ENCODE results near the gene ADCY4.

Gene ADCY4

GRCh38 chr14:24321212-24321975, 13.5 kb downstream of the ADCY4 start:
- no peak overlapping the region for H3K27ac Mint-ChIP-seq
- no peaks in the 10 kb centered on the region for H3K36me3 Mint-ChIP-seq (ENCODE audit: low read depth)
- no peaks in the 10 kb centered on the region for H3K9me3 Mint-ChIP-seq
- H3K4me1 Mint-ChIP-seq = peaks cover 54% of the 10 kb centered on the region
- no peak for DNase-seq
- no peak for TF ChIP-seq CTCF (IDR thresholded peaks at IDR 0.05)
- H3K27me3 Mint-ChIP-seq (ENCODE audit: low read depth, poor library complexity) = peaks cover 48% of the 10 kb centered on the region
- no peak overlapping the region for H3K4me3 Mint-ChIP-seq

- no peak overlapping the region for H3K4me3 Mint-ChIP-seq
- H3K27me3 Mint-ChIP-seq (ENCODE audit: low read depth, poor library complexity) = peaks cover 54% of the 10 kb centered on the region
- no peaks in the 10 kb centered on the region for H3K9me3 Mint-ChIP-seq
- H3K27ac Mint-ChIP-seq = no peak overlapping the region
- H3K36me3 Mint-ChIP-seq (ENCODE audit: low read depth) = peaks cover 1% of the 10 kb centered on the region
- no peak for TF ChIP-seq CTCF (IDR thresholded peaks at IDR 0.05)
- no peak for DNase-seq
- H3K4me1 Mint-ChIP-seq = peaks cover 32% of the 10 kb centered on the region
Observed at GRCh38 chr14:24317141-24317928, 17.5 kb downstream of the ADCY4 start.

GRCh38 chr14:24316597-24316950, 18.3 kb downstream of the ADCY4 start:
- H3K27ac Mint-ChIP-seq = no peak overlapping the region
- no peaks in the 10 kb centered on the region for H3K9me3 Mint-ChIP-seq
- peaks cover 46% of the 10 kb centered on the region for H3K27me3 Mint-ChIP-seq (ENCODE audit: low read depth, poor library complexity)

DNA sequence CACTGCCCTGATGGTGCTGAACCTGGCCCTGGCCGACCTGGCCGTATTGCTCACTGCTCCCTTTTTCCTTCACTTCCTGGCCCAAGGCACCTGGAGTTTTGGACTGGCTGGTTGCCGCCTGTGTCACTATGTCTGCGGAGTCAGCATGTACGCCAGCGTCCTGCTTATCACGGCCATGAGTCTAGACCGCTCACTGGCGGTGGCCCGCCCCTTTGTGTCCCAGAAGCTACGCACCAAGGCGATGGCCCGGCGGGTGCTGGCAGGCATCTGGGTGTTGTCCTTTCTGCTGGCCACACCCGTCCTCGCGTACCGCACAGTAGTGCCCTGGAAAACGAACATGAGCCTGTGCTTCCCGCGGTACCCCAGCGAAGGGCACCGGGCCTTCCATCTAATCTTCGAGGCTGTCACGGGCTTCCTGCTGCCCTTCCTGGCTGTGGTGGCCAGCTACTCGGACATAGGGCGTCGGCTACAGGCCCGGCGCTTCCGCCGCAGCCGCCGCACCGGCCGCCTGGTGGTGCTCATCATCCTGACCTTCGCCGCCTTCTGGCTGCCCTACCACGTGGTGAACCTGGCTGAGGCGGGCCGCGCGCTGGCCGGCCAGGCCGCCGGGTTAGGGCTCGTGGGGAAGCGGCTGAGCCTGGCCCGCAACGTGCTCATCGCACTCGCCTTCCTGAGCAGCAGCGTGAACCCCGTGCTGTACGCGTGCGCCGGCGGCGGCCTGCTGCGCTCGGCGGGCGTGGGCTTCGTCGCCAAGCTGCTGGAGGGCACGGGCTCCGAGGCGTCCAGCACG, 18.9 kb downstream of the ADCY4 start:
- Mint-ChIP-seq H3K4me3 (no peak overlapping the region), H3K36me3 (ENCODE audit: low read depth) (peaks cover 4% of the 10 kb centered on the region), H3K9me3 (no peaks in the 10 kb centered on the region), H3K27ac (peak overlapping the region; percentile 26), H3K27me3 (ENCODE audit: low read depth, poor library complexity) (peaks cover 45% of the 10 kb centered on the region), H3K4me1 (peaks cover 26% of the 10 kb centered on the region)
- no peak for TF ChIP-seq CTCF (IDR thresholded peaks at IDR 0.05)
- no peak for DNase-seq

More at GRCh38 chr14:24316597-24316950, 18.3 kb downstream of the ADCY4 start:
- TF ChIP-seq CTCF (IDR thresholded peaks at IDR 0.05) = no peak
- H3K4me1 Mint-ChIP-seq = peaks cover 27% of the 10 kb centered on the region
- no peak overlapping the region for H3K4me3 Mint-ChIP-seq
- peaks cover 4% of the 10 kb centered on the region for H3K36me3 Mint-ChIP-seq (ENCODE audit: low read depth)
- DNase-seq = no peak

- H3K4me1 Mint-ChIP-seq = peaks cover 24% of the 10 kb centered on the region
- H3K27me3 Mint-ChIP-seq (ENCODE audit: low read depth, poor library complexity) = peaks cover 43% of the 10 kb centered on the region
- no peak overlapping the region for H3K4me3 Mint-ChIP-seq
- H3K9me3 Mint-ChIP-seq = no peaks in the 10 kb centered on the region
- DNase-seq = no peak
- H3K27ac Mint-ChIP-seq = peak overlapping the region; percentile 39
- no peak for TF ChIP-seq CTCF (IDR thresholded peaks at IDR 0.05)
- H3K36me3 Mint-ChIP-seq (ENCODE audit: low read depth) = peaks cover 5% of the 10 kb centered on the region
Observed at GRCh38 chr14:24315243-24315806, 19.5 kb downstream of the ADCY4 start.

Data from nephron progenitor cell (in vitro differentiated cells).